Measurements from ENCODE around the gene MARVELD1. TPM values are rescaled to one million over a fixed set of nuclear protein-coding genes. Genes with fewer than 3 reads are reported as not detected.

The MARVELD1 gene
- total RNA-seq, 1 donor from 2014 or later: 4.7 TPM

DNA sequence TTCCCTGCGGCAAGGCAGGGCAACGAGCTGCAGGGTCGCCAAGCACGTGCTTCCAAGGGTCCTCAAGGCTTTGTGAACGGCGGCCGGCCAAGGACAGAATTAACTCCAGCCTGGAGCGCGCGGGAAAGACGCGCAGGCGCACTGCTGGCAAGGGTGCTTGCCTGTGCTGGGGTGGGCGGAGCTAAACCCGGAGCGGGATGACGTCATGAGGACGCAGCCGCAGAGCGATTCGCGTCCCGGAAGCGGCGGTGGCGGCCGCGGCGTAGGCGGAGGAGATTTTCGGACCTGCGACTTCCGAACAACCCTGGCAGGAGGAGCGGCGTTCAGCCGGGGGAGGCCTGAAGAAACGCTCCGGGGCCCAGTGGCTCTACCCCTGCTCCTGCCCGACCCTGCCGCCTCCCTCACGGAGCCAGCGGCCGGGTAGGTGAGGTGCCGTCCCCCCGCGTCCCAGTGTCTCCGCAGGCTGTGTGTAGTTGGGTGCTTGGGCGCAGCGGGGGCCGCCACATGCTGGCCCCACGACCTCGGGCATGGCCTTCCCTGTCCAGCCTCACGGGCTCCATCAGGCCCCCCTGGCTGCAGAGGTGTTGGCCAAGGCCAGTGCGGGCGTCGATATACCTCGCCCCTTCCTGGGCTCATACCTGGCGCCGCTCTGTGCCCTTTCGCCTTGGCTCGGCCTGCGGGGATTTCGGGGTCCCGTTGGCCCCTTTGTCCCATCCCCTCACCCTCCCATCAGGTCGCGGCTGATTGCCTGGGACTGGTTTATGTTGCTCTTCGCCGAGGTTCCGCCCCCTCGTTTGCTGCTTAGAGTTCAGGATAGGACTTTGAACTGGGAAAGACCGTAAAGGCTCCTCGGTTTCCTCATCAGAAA, 23.6 kb downstream of the MARVELD1 start, which contains the start of gene ZFYVE27:
ZFYVE27 (plus strand) TSS at position 227 of the 868 bp plus-strand sequence. CDS start 1,350 bp downstream, outside the sequence.
- FAIRE-seq (no peak), DNase-seq (ENCODE audit: low read depth) (peak; percentile 87)
- TF ChIP-seq, protein P1, sequence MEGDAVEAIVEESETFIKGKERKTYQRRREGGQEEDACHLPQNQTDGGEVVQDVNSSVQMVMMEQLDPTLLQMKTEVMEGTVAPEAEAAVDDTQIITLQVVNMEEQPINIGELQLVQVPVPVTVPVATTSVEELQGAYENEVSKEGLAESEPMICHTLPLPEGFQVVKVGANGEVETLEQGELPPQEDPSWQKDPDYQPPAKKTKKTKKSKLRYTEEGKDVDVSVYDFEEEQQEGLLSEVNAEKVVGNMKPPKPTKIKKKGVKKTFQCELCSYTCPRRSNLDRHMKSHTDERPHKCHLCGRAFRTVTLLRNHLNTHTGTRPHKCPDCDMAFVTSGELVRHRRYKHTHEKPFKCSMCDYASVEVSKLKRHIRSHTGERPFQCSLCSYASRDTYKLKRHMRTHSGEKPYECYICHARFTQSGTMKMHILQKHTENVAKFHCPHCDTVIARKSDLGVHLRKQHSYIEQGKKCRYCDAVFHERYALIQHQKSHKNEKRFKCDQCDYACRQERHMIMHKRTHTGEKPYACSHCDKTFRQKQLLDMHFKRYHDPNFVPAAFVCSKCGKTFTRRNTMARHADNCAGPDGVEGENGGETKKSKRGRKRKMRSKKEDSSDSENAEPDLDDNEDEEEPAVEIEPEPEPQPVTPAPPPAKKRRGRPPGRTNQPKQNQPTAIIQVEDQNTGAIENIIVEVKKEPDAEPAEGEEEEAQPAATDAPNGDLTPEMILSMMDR (IDR thresholded peaks at IDR 0.05; ENCODE audit: insufficient read depth, low read length, severe bottlenecking): peak; percentile 10
- Histone ChIP-seq H3K4me3 (ENCODE audit: low read depth, low read length) (peak within 1 kb of the TSS; percentile 84), H3K36me3 (ENCODE audit: control insufficient read depth, insufficient read depth, low read length) (peaks cover 6% of the 10 kb centered on the region), H3K27me3 (ENCODE audit: control insufficient read depth, insufficient read depth, low read length) (no peaks in the 10 kb centered on the region)

DNA sequence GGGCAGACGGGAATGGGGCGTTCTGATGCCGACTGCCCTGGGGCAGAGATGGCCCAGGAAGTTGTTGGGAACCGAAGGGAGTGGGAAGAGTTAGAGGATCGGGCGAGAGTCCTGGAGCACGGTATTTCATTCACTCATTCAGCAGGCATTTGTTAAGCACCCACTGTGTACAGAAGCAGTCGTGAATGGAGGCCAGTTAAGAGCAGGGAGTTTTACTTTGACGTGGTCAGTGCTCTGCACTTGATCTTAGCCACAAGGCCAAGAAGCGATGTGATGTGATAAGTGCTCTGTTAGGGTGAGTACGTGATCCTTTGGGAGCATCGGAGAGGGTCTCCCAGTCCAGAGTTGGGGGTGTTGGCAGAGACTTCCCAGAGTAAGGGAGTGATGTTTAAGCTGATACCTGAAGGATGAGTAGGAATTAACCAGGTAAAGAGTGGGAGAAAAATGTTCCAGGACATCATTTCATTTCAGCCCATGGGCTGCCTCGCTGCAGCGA, 24.3 kb downstream of the MARVELD1 start:
- H3K4me3 ChIP-seq (ENCODE audit: low read depth, low read length): peak overlapping the region; percentile 84
- DNase-seq (ENCODE audit: low read depth) (peak; percentile 62), FAIRE-seq (no peak)
- H3K27me3 ChIP-seq (ENCODE audit: control insufficient read depth, insufficient read depth, low read length): no peaks in the 10 kb centered on the region
- H3K36me3 ChIP-seq (ENCODE audit: control insufficient read depth, insufficient read depth, low read length): peaks cover 8% of the 10 kb centered on the region
- TF ChIP-seq, protein P1 (IDR thresholded peaks at IDR 0.05; ENCODE audit: insufficient read depth, low read length, severe bottlenecking): no peak

DNA sequence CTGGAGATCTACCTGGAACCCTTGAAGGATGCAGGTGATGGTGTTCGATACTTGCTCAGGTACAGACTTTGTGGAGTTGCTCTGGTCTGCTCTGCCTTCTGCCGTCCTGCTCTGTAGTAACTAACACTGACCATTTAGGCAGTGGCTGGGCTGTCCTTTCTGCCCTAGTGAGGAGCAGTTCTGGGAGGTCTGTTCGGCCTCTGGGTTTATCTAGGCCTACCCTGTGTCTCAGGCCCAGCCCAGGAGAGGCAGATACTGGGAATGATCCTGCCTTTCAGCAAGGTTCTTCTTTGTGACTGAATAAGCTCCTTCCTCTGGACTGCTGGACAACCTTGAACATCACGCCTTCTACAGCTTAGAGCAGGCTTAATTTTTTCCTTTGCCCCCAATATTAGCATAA, 25.1 kb downstream of the MARVELD1 start:
- TF ChIP-seq, protein P1 (IDR thresholded peaks at IDR 0.05; ENCODE audit: insufficient read depth, low read length, severe bottlenecking): no peak
- H3K36me3 ChIP-seq (ENCODE audit: control insufficient read depth, insufficient read depth, low read length): peaks cover 13% of the 10 kb centered on the region
- FAIRE-seq: no peak
- DNase-seq (ENCODE audit: low read depth): no peak
- no peaks in the 10 kb centered on the region for H3K27me3 ChIP-seq (ENCODE audit: control insufficient read depth, insufficient read depth, low read length)
- no peak overlapping the region for H3K4me3 ChIP-seq (ENCODE audit: low read depth, low read length)

DNA sequence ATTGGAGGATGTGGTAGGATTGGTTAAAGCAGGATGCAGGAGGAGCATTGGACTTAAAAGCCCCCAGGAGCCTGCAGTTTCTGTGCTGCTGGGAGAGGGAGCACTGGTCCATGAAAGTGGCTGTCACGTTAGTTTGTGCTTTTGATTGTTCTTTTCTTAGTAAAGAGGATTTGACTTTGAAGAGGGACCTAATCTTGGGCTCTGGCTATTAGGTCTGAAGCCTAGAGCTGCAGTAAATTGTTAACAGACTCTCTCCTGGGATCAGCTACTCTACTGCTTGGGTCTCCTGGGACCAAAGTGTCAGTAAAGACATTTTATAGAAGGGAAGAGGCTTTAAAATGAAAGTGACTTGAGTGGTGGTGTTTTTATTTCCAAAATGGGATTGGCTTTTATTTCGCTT, 27.1 kb downstream of the MARVELD1 start:
- H3K4me3 ChIP-seq (ENCODE audit: low read depth, low read length): no peak overlapping the region
- H3K36me3 ChIP-seq (ENCODE audit: control insufficient read depth, insufficient read depth, low read length): peaks cover 16% of the 10 kb centered on the region
- no peaks in the 10 kb centered on the region for H3K27me3 ChIP-seq (ENCODE audit: control insufficient read depth, insufficient read depth, low read length)
- no peak for DNase-seq (ENCODE audit: low read depth)
- no peak for FAIRE-seq
- TF ChIP-seq, protein P1 (IDR thresholded peaks at IDR 0.05; ENCODE audit: insufficient read depth, low read length, severe bottlenecking): no peak

DNA sequence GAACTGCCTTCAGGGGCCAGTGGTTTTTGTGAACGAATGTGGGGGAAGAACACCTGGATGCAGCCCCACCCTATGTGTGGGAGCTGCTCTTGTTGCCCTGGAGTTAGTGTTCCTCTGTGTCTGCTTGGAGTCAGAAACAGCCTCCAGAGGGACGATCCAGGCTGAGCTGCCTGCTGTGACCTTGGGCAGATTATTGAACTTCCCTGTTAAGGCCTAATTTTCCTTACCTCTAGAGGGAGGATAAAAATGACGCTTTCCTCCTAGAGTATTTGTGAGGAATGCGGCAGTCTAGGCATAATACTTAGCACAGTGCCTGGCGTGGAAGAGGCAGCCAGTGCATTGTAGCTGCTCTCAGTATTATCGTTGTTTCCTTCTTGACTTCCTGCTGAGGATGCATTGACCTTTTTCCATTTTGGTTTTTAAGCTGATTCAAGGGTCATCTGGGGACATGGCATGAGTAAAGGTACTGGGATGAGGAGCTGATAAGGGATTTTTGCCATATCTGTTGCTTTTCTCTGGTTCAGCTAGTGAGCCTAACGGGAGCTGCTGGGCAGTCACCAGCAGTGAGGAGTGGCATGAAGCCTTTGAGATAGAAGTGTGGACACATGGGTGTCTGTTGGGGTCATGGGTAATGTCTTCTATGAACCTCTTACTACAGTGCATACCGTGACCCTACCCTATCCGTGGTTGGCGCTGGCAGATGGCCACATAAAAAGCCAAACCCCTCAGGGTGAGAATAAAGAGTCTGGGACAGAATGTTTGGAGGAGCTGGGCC, 29.8 kb downstream of the MARVELD1 start:
- no peaks in the 10 kb centered on the region for H3K27me3 ChIP-seq (ENCODE audit: control insufficient read depth, insufficient read depth, low read length)
- FAIRE-seq: no peak
- TF ChIP-seq, protein P1 (IDR thresholded peaks at IDR 0.05; ENCODE audit: insufficient read depth, low read length, severe bottlenecking): no peak
- H3K36me3 ChIP-seq (ENCODE audit: control insufficient read depth, insufficient read depth, low read length): peaks cover 21% of the 10 kb centered on the region
- H3K4me3 ChIP-seq (ENCODE audit: low read depth, low read length): no peak overlapping the region
- DNase-seq (ENCODE audit: low read depth): no peak

Data from bronchial epithelial cell (primary cell).